Posterior vena cava (tissue), 2 donors: ENCODE data around the gene CIB1. TPM values are rescaled to one million over a fixed set of nuclear protein-coding genes. Genes with fewer than 3 reads are reported as not detected.

ENCODE experiments used
- DNase-seq: peaks from one replicate; pipeline ENCODE4 v3.0.0-alpha.2; 2020; ENCODE audit warnings: low spot score
- intact Hi-C, 2 donors: fragments of 100-400 bp; cut with DNase I; formaldehyde crosslinking; loops; one replicate each; pipeline versions ENCODE4 v1.14.1 to v1.14.2; 2022 to 2023
- total RNA-seq, 2 donors: library from RNA; stranded (reverse); fragmentation: NEBNext Ultra II Directional; extraction: Animal tissue kit (Norgen Biotek cat#: 25700); gene quantifications; one replicate each; pipeline ENCODE4 v1.2.1, GENCODE V29; 2021
- donor health status: DM: yes; HTN: yes; CAD: no.
- donor health status: DM: yes; HTN: yes; CAD: no.

The CIB1 gene
- total RNA-seq, 2 donors from 2014 or later: 37.5 to 41.6 TPM

DNA sequence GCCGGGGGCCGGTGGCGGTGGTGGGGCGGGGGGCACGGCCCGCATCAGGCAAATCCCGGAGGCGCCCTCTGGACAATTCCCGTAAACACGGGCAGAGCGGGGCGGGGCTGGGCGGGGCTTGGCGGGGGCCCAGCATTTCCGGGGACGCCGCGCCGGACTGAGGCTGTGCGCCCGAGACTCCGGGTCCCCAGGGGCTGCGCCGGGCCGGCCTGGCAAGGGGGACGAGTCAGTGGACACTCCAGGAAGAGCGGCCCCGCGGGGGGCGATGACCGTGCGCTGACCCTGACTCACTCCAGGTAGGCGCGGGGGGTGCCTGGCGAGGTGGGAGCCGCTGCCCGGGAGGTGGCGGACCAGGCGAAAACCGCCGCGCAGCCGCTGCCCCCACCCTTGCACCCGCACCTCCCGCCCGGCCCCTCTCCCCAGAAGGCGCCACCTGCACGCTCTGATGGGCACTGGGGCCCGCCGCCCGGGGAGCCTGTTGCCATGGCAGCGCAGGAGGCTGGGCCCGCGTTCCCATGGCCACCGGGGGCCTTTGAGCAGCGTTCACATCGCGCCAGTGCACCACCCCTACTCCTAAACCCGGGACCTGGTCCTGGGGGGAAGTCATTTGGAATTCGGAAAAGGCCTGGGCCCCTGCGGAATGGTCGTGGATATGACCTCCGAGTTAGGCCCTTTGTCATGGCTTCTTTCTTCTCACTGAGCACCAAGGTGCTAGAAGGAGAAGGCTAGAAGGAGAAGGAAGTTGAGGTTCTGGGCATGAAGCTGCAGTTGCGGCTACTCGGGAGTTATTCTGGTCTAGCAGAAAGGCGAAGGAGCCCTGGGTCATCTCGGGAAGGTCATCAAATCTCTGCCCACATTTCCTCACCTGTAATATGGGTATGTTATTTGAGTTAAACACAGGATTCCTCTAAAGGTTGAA is 48.7 kb downstream of the CIB1 start:
- intact Hi-C loops: no loop called here
- peak; percentile 92 for DNase-seq

DNA sequence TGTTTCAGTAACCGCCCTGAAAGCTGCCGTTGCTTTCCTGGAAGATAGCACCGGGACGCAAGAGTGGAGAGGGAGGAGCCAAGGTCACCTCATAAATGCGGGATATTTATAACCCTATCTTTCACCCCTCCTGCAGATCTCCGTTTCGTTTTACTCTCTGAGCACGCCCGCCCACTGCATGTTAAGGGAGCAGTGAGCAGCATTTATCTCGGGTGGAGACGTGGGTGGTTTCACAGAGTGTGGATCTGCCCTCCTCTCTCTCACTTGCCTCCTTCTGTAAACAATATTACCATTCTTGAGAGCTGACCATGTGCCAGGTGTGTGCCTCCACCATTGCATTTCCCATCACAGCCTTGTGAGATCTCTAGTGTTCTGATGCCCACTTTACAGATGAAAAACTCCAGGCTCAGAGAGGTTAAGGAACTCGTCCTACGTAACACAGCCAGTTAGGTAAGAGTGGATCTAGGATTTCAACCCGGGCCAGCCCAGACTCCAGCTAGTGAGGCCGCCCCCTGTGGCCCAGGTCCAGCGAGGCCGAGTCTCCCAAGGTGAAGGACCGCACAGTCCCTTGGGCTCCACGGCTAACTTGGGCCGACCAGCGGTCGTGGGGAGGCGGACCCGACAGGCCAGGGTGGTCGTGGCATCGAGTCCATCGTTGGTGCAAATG is 49.5 kb downstream of the CIB1 start:
- intact Hi-C loops: no loop called here
- peak; percentile 89 for DNase-seq

DNA sequence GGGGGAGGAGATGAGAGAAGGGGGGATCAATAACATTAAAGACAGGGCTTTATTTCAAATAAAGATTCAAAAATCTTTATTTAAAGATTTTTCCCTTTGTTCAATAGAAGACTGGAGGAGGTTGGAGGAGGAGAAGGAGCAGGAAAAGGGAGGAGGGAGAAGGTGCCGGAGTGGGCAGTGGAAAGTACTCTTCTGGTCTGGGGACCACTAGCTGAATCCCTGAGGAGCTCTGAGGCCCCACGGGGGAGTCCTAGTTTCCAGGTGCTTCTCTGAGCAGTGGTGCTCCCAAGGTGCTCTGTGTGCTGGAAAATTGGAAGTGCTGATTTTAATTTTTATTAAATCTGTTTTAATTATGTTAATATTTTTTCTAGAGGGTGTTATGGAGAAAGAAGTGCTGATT is 52.0 kb downstream of the CIB1 start:
- intact Hi-C loops: no loop called here

More for the DNA sequence above, 52.0 kb downstream of the CIB1 start:
- DNase-seq: no peak

Other genes starting within 250 kb of the CIB1 start
- 10 to 100 TPM; 11.6 to 13.3 TPM for gene ZNF710, start 232.6 kb downstream of the CIB1 start, total RNA-seq
- 100 to 1,000 TPM in 1 of 2 donors, 10 to 100 TPM in 1; 68.7 to 103 TPM for gene IDH2, start 131.5 kb downstream of the CIB1 start, total RNA-seq
- 10 to 100 TPM; 21.1 to 22.7 TPM for gene SEMA4B, start 32.6 kb downstream of the CIB1 start, total RNA-seq
- gene GDPGP1, start 268 bp upstream of the CIB1 start, total RNA-seq: 1 to 10 TPM; 4.1 to 5.9 TPM
- not detected for gene TTLL13, start 15.6 kb upstream of the CIB1 start, total RNA-seq
- gene NGRN, start 31.7 kb upstream of the CIB1 start, total RNA-seq: 10 to 100 TPM; 81.6 to 89.7 TPM
- gene ZNF774, start 118.3 kb upstream of the CIB1 start, total RNA-seq: 1 to 10 TPM; 3.5 to 4.0 TPM
- 100 to 1,000 TPM; 216 to 265 TPM for gene IQGAP1, start 154.3 kb upstream of the CIB1 start, total RNA-seq